ENCODE measurements around the gene PCK1.

GRCh38 chr20:57584768-57585461 lies 24.0 kb downstream of the PCK1 start:
- TF ChIP-seq CTCF (conservative IDR thresholded peaks at IDR 0.05; ENCODE audit: low read depth, low read length) (no peak), EZH2 (IDR thresholded peaks at IDR 0.05; ENCODE audit: low read length, unreplicated experiment) (no peak), EZH2phosphoT487 (IDR thresholded peaks at IDR 0.05; ENCODE audit: borderline replicate concordance, low read length) (no peak)
